Cortex of kidney (tissue), 1 donor: ENCODE results near the gene ID2.
"Not testable (repeated sequence)": the region's sequence is repeated elsewhere in the genome, so short reads cannot be mapped to it uniquely, and the experiment has no call there.

Experiments used
- DNase-seq: peaks from one replicate; lab custom pipeline; 2025; lab: John Stamatoyannopoulos, UW

ID2 gene

GRCh38 chr2:8684878-8685696 is 3.2 kb downstream of the ID2 start:
- no peak for DNase-seq

- DNase-seq: no peak
Measured at GRCh38 chr2:8685697-8686358, 4.0 kb downstream of the ID2 start.

- no peak for DNase-seq
Measured at GRCh38 chr2:8691859-8692437, 10.1 kb downstream of the ID2 start.

- DNase-seq: no peak
Measured at GRCh38 chr2:8692783-8693156, 10.9 kb downstream of the ID2 start.

- no peak for DNase-seq
Measured at GRCh38 chr2:8693157-8693821, 11.4 kb downstream of the ID2 start.

GRCh38 chr2:8694737-8695136 is 12.9 kb downstream of the ID2 start:
- no peak for DNase-seq

GRCh38 chr2:8697190-8697589 is 15.3 kb downstream of the ID2 start:
- DNase-seq: no peak

GRCh38 chr2:8699839-8700238 is 18.0 kb downstream of the ID2 start:
- DNase-seq: no peak

- DNase-seq: no peak
Measured at GRCh38 chr2:8701681-8702379, 20.0 kb downstream of the ID2 start.

- no peak for DNase-seq
Measured at GRCh38 chr2:8704906-8705305, 23.1 kb downstream of the ID2 start.

GRCh38 chr2:8709611-8710010 is 27.8 kb downstream of the ID2 start:
- no peak for DNase-seq

GRCh38 chr2:8710951-8711350 is 29.1 kb downstream of the ID2 start:
- DNase-seq: no peak

GRCh38 chr2:8714283-8714682 is 32.4 kb downstream of the ID2 start:
- DNase-seq: no peak

GRCh38 chr2:8714971-8715370 is 33.1 kb downstream of the ID2 start:
- DNase-seq: no peak

GRCh38 chr2:8719528-8719927 is 37.7 kb downstream of the ID2 start:
- no peak for DNase-seq

GRCh38 chr2:8720741-8721140 is 38.9 kb downstream of the ID2 start:
- no peak for DNase-seq

GRCh38 chr2:8721410-8721809 is 39.6 kb downstream of the ID2 start:
- no peak for DNase-seq

- DNase-seq: no peak
Measured at GRCh38 chr2:8722986-8723385, 41.1 kb downstream of the ID2 start.

- DNase-seq: no peak
Measured at GRCh38 chr2:8725838-8726237, 44.0 kb downstream of the ID2 start.

- DNase-seq: no peak
Measured at GRCh38 chr2:8728305-8729015, 46.6 kb downstream of the ID2 start.

GRCh38 chr2:8729101-8729500 is 47.2 kb downstream of the ID2 start:
- DNase-seq: not testable (repeated sequence)
